Activated CD4-positive, alpha-beta T cell treated with anti-CD3 and anti-CD28 coated beads, Interleukin-2, amount 10 ng/mL, durations not matched to agents 7 days and 5 days (primary cell): ENCODE data around the gene PTGR3. TPM values are rescaled to one million over a fixed set of nuclear protein-coding genes. Genes with fewer than 3 reads are reported as not detected.

Source experiments
- CTCF ChIA-PET: fragments of 350-600 bp; sonication (Branson Sonifier 250); formaldehyde crosslinking; loops from one replicate; lab custom pipeline; 2021; ENCODE audit warnings: antibody characterized with exemption; lab: Charles Lee
- POLR2A ChIA-PET: fragments of 350-600 bp; sonication (Branson Sonifier 250); formaldehyde crosslinking; loops from one replicate; lab custom pipeline; 2021; ENCODE audit warnings: antibody characterized with exemption; lab: Charles Lee
- DNase-seq: peaks from one replicate; pipeline ENCODE4 v3.0.0-alpha.2; 2020
- H3K27ac Mint-ChIP-seq: one replicate; pipeline ENCODE4 v1.8.0; 2021; ENCODE audit warnings: mild to moderate bottlenecking, moderate library complexity, mixed read lengths
- H3K27me3 Mint-ChIP-seq: one replicate; pipeline ENCODE4 v1.8.0; 2021; ENCODE audit warnings: mixed read lengths
- H3K36me3 Mint-ChIP-seq: one replicate; pipeline ENCODE4 v1.8.0; 2021; ENCODE audit warnings: low read depth, mixed read lengths
- H3K4me1 Mint-ChIP-seq: one replicate; pipeline ENCODE4 v1.8.0; 2021; ENCODE audit warnings: mixed read lengths
- H3K4me3 Mint-ChIP-seq: one replicate; pipeline ENCODE4 v1.8.0; 2021; ENCODE audit warnings: mild to moderate bottlenecking, moderate library complexity, mixed read lengths
- H3K9me3 Mint-ChIP-seq: one replicate; pipeline ENCODE4 v1.8.0; 2021; ENCODE audit warnings: mixed read lengths
- total RNA-seq, 2 experiments: library from RNA; stranded (reverse); gene quantifications; one replicate each; pipeline ENCODE4 v1.2.3, GENCODE V29; 2021

The PTGR3 gene
- total RNA-seq, 2 experiments from 2014 or later: 35.8 to 38.6 TPM

GRCh38 chr18:75229437-75229836 lies 20.5 kb upstream of the PTGR3 start:
- CTCF ChIA-PET: no interaction called here
- DNase-seq: no peak
- H3K36me3 Mint-ChIP-seq: peaks cover 23% of the 10 kb centered on the region
- peaks cover 38% of the 10 kb centered on the region for H3K4me1 Mint-ChIP-seq
- H3K27me3 Mint-ChIP-seq: no peaks in the 10 kb centered on the region
- H3K27ac Mint-ChIP-seq: peak overlapping the region; percentile 2
- no peaks in the 10 kb centered on the region for H3K9me3 Mint-ChIP-seq
- POLR2A ChIA-PET: no interaction called here
- no peak overlapping the region for H3K4me3 Mint-ChIP-seq

- ChIA-PET POLR2A (no interaction called here), CTCF (no interaction called here)
- Mint-ChIP-seq H3K27ac (no peak overlapping the region), H3K27me3 (no peaks in the 10 kb centered on the region), H3K36me3 (peaks cover 23% of the 10 kb centered on the region), H3K9me3 (no peaks in the 10 kb centered on the region), H3K4me3 (no peak overlapping the region), H3K4me1 (peaks cover 38% of the 10 kb centered on the region)
- no peak for DNase-seq
Measured at GRCh38 chr18:75228967-75229366, 20.0 kb upstream of the PTGR3 start.

- CTCF ChIA-PET: no interaction called here
- Mint-ChIP-seq H3K9me3 (no peaks in the 10 kb centered on the region), H3K4me1 (peaks cover 43% of the 10 kb centered on the region), H3K36me3 (peaks cover 23% of the 10 kb centered on the region), H3K27me3 (no peaks in the 10 kb centered on the region), H3K4me3 (no peak overlapping the region), H3K27ac (no peak overlapping the region)
- POLR2A ChIA-PET: no interaction called here
- DNase-seq: no peak
Measured at GRCh38 chr18:75227535-75228296, 18.8 kb upstream of the PTGR3 start.

GRCh38 chr18:75226956-75227316 lies 18.0 kb upstream of the PTGR3 start:
- DNase-seq: no peak
- H3K27me3 Mint-ChIP-seq: no peaks in the 10 kb centered on the region
- POLR2A ChIA-PET: no interaction called here
- H3K4me1 Mint-ChIP-seq: peaks cover 50% of the 10 kb centered on the region
- H3K9me3 Mint-ChIP-seq: no peaks in the 10 kb centered on the region
- H3K4me3 Mint-ChIP-seq: no peak overlapping the region
- H3K36me3 Mint-ChIP-seq: peaks cover 23% of the 10 kb centered on the region
- CTCF ChIA-PET: no interaction called here
- peak overlapping the region; percentile 66 for H3K27ac Mint-ChIP-seq

- Mint-ChIP-seq H3K27me3 (no peaks in the 10 kb centered on the region), H3K27ac (no peak overlapping the region), H3K36me3 (peaks cover 23% of the 10 kb centered on the region), H3K4me1 (peaks cover 53% of the 10 kb centered on the region), H3K4me3 (no peak overlapping the region), H3K9me3 (no peaks in the 10 kb centered on the region)
- DNase-seq: no peak
- POLR2A ChIA-PET: interaction anchor here (0.6 kb wide), 1 partner anchor 175 kb away, joined by 4 read pairs; no protein-coding TSS in a partner anchor
- CTCF ChIA-PET: interaction anchor here (0.6 to 2.3 kb wide), 5 partner anchors 9 to 1245 kb away, joined by 3 to 6 read pairs (median 3); no protein-coding TSS in a partner anchor
Measured at GRCh38 chr18:75226286-75226955, 17.5 kb upstream of the PTGR3 start.

DNA sequence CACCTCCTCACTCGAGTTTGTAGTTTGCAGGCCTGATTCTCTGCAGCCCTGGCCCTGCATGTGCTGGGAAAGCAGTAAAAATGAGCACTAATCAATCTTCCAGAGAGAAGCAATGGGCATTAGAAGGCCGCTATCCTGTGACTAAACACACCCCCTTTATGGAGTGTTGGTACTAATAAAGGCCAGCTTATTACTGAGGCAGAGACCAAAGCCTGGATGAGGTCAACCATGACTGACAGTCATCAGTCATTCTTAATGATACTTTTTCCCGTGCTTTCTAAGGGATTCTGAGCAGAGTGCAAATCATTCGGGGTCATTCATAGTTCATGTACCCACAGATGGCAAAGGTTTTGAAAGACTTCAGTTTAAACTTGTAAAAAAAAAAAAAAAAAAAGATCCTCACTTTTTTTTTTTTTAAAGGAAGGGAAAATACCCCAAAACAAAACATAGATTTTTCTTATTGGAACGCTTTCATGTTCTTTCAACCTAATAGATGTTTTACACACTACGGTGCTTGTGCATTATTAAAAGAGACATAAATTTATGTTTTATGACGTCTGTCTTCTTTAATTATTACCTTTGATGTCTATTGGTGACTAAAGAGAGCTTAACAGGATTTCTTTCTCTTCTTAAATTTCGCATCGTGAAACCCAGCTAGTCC lies 14.9 kb upstream of the PTGR3 start:
- CTCF ChIA-PET: interaction anchor here (0.8 kb wide), 1 partner anchor 69 kb away, joined by 3 read pairs; no protein-coding TSS in a partner anchor
- POLR2A ChIA-PET: no interaction called here
- H3K4me3 Mint-ChIP-seq: no peak overlapping the region
- no peak for DNase-seq
- H3K9me3 Mint-ChIP-seq: no peaks in the 10 kb centered on the region
- H3K4me1 Mint-ChIP-seq: peaks cover 52% of the 10 kb centered on the region
- H3K27ac Mint-ChIP-seq: no peak overlapping the region
- H3K36me3 Mint-ChIP-seq: peaks cover 6% of the 10 kb centered on the region
- H3K27me3 Mint-ChIP-seq: no peaks in the 10 kb centered on the region

DNA sequence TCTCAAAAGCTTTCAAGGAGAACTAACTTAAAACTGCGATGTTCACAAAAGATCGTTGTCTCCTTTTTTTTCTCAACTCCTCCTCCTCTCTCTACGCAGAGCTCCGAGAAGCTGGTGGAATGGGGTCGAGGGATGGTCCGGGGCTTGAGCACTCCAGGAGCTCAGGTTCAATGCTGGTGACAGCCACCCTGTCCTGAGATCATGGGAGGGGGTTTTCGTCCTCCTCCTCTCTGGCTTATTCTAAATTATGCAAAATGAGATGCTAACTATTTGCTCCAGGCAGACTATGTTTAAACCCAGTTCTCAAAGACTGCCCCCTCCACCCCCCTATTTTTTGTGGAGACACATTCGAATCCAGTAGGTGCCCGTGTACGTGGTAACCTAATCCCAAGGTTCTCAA lies 13.5 kb upstream of the PTGR3 start:
- no peaks in the 10 kb centered on the region for H3K27me3 Mint-ChIP-seq
- ChIA-PET CTCF (no interaction called here), POLR2A (no interaction called here)
- H3K9me3 Mint-ChIP-seq: no peaks in the 10 kb centered on the region
- H3K4me1 Mint-ChIP-seq: peaks cover 51% of the 10 kb centered on the region
- DNase-seq: no peak
- H3K27ac Mint-ChIP-seq: no peak overlapping the region
- H3K4me3 Mint-ChIP-seq: no peak overlapping the region
- H3K36me3 Mint-ChIP-seq: peaks cover 5% of the 10 kb centered on the region

- Mint-ChIP-seq H3K27ac (no peak overlapping the region), H3K36me3 (peaks cover 4% of the 10 kb centered on the region), H3K9me3 (no peaks in the 10 kb centered on the region), H3K4me3 (no peak overlapping the region), H3K27me3 (no peaks in the 10 kb centered on the region), H3K4me1 (peaks cover 50% of the 10 kb centered on the region)
- POLR2A ChIA-PET: interaction anchor here (0.5 kb wide), 1 partner anchor 22 kb away, joined by 3 read pairs; no protein-coding TSS in a partner anchor
- DNase-seq: no peak
- CTCF ChIA-PET: no interaction called here
Measured at GRCh38 chr18:75221897-75222296, 13.0 kb upstream of the PTGR3 start.

- Mint-ChIP-seq H3K4me1 (peaks cover 50% of the 10 kb centered on the region), H3K36me3 (peaks cover 6% of the 10 kb centered on the region)
- POLR2A ChIA-PET: interaction anchor here (0.5 kb wide), 1 partner anchor 22 kb away, joined by 3 read pairs; no protein-coding TSS in a partner anchor
Measured at GRCh38 chr18:75221397-75221796, 12.5 kb upstream of the PTGR3 start.

GRCh38 chr18:75220551-75221355 lies 11.8 kb upstream of the PTGR3 start:
- ChIA-PET POLR2A (no interaction called here), CTCF (no interaction called here)
- Mint-ChIP-seq H3K9me3 (no peaks in the 10 kb centered on the region), H3K27ac (no peak overlapping the region), H3K27me3 (no peaks in the 10 kb centered on the region), H3K4me3 (no peak overlapping the region), H3K4me1 (peaks cover 50% of the 10 kb centered on the region), H3K36me3 (peaks cover 6% of the 10 kb centered on the region)
- DNase-seq: no peak

More at GRCh38 chr18:75221397-75221796, 12.5 kb upstream of the PTGR3 start:
- H3K27ac Mint-ChIP-seq: no peak overlapping the region
- no peak for DNase-seq
- no peaks in the 10 kb centered on the region for H3K9me3 Mint-ChIP-seq
- no peaks in the 10 kb centered on the region for H3K27me3 Mint-ChIP-seq
- CTCF ChIA-PET: no interaction called here
- no peak overlapping the region for H3K4me3 Mint-ChIP-seq

- Mint-ChIP-seq H3K36me3 (peaks cover 13% of the 10 kb centered on the region), H3K4me1 (peaks cover 59% of the 10 kb centered on the region), H3K4me3 (no peak overlapping the region), H3K27me3 (no peaks in the 10 kb centered on the region), H3K27ac (no peak overlapping the region), H3K9me3 (no peaks in the 10 kb centered on the region)
- DNase-seq: no peak
- CTCF ChIA-PET: no interaction called here
- POLR2A ChIA-PET: no interaction called here
Measured at GRCh38 chr18:75219745-75220375, 10.9 kb upstream of the PTGR3 start.
